ENCODE measurements around the gene TRAPPC2.

DNA sequence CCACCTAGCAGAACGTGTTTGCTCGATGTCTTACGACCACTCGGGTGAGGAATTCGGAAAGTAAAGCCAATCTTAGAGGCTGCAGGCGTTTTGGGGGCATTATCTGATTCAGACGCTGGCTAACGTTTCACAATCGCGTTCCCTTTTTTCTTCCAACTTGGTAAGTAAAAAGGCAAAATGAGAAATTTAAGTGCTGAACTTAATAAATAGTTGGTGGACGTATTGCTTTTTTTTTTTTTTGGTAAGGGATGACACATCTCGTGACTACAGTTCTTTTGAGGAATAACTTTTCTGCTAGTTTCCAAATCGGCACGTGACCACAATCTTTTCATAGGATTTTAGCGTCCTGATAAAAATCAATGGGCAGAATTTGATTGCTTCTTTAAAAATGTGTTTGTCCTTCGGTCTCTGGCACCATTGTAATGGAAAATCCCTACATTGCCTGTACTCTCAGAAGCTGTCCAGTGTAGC lies 44.6 kb downstream of the TRAPPC2 start:
- TF ChIP-seq, protein P1, sequence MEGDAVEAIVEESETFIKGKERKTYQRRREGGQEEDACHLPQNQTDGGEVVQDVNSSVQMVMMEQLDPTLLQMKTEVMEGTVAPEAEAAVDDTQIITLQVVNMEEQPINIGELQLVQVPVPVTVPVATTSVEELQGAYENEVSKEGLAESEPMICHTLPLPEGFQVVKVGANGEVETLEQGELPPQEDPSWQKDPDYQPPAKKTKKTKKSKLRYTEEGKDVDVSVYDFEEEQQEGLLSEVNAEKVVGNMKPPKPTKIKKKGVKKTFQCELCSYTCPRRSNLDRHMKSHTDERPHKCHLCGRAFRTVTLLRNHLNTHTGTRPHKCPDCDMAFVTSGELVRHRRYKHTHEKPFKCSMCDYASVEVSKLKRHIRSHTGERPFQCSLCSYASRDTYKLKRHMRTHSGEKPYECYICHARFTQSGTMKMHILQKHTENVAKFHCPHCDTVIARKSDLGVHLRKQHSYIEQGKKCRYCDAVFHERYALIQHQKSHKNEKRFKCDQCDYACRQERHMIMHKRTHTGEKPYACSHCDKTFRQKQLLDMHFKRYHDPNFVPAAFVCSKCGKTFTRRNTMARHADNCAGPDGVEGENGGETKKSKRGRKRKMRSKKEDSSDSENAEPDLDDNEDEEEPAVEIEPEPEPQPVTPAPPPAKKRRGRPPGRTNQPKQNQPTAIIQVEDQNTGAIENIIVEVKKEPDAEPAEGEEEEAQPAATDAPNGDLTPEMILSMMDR (conservative IDR thresholded peaks at IDR 0.05) = no peak
- no peak for TF ChIP-seq ZFX (IDR thresholded peaks at IDR 0.05)
